ENCODE results near the gene FBXO2. TPM values are rescaled to one million over a fixed set of nuclear protein-coding genes. Genes with fewer than 3 reads are reported as not detected.
"Not testable (repeated sequence)": the region's sequence is repeated elsewhere in the genome, so short reads cannot be mapped to it uniquely, and the experiment has no call there.

The FBXO2 gene
- total RNA-seq, 1 experiment from 2014 or later, result not detected

- Histone ChIP-seq H3K36me3 (no peaks in the 10 kb centered on the region), H3K27ac (no peak overlapping the region), H3K9me3 (replicated peaks) (no peaks in the 10 kb centered on the region), H3K4me3 (no peak overlapping the region), H3K4me1 (no peaks in the 10 kb centered on the region), H3K27me3 (peaks cover 11% of the 10 kb centered on the region; the same call in 1 of the 2 replicates)
- DNase-seq, result peak in 1 of 2 experiments; percentile 23
Measured at GRCh38 chr1:11611638-11612327, 42.4 kb downstream of the FBXO2 start.

DNA sequence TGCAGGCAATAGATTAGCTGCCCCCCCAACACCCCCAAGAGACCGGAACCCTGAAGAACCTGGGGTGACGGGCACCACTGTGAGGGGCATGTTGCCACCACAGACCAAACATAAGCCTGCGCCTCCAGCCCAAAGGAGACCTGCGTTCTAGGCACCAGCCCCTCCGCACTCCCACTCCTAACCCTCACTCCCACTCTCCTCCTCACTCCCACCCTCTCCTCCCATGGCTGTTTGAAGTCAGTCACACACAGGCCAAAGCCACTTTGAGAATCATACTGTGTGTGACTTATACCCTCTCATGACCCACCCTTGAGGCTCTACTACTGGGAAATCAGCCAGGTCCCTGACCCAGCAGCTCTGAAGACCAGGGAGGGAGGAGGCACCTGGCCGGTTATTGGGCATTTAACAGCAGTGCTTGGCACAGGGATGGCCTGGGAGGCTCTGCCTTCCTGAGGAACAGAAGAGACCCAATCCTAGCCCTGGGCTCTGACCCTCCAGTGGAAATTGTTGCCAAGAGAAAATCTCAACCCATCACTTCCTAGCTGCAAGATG, 43.5 kb downstream of the FBXO2 start:
- Histone ChIP-seq H3K27ac (no peak overlapping the region), H3K9me3 (replicated peaks) (no peaks in the 10 kb centered on the region), H3K4me3 (no peak overlapping the region), H3K27me3 (peaks cover 3% of the 10 kb centered on the region; the same call in 1 of the 2 replicates), H3K36me3 (no peaks in the 10 kb centered on the region), H3K4me1 (no peaks in the 10 kb centered on the region)
- no peak for DNase-seq

GRCh38 chr1:11609378-11609777, 44.9 kb downstream of the FBXO2 start:
- not testable (repeated sequence) for H3K27ac ChIP-seq, H3K36me3 ChIP-seq

GRCh38 chr1:11608596-11609130, 45.6 kb downstream of the FBXO2 start:
- H3K9me3 ChIP-seq (replicated peaks); H3K36me3 ChIP-seq; H3K27ac ChIP-seq; H3K4me3 ChIP-seq; H3K4me1 ChIP-seq; DNase-seq; H3K27me3 ChIP-seq: not testable (repeated sequence)

More at GRCh38 chr1:11609378-11609777, 44.9 kb downstream of the FBXO2 start:
- not testable (repeated sequence) for H3K4me3 ChIP-seq; H3K9me3 ChIP-seq (replicated peaks); H3K27me3 ChIP-seq; DNase-seq; H3K4me1 ChIP-seq

- Histone ChIP-seq H3K36me3 (no peaks in the 10 kb centered on the region), H3K9me3 (replicated peaks) (no peaks in the 10 kb centered on the region), H3K4me3 (no peak overlapping the region), H3K27me3 (no peaks in the 10 kb centered on the region; the same call in 1 of the 2 replicates), H3K4me1 (no peaks in the 10 kb centered on the region), H3K27ac (no peak overlapping the region)
- no peak for DNase-seq
Measured at GRCh38 chr1:11606775-11607174, 47.5 kb downstream of the FBXO2 start.

DNA sequence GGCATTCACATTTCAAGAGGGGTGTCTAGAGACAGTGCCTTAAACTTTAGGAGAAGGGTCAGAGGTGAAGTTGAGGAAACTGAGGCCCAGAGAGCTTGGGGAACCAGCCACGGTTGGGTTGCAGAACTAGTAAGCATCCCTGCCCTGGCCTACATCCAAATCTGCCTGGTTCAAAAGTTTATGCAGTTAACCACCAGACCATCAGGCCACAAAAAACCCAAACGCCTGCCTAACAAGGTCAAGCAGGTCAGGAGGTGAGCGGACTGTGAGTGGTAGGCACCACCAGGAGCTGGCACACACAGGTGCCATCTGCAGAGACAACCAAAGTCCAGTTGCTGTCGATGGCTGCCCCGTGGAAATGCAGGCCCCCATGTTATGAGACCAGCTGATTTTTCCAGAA, 51.2 kb downstream of the FBXO2 start:
- no peak overlapping the region for H3K27ac ChIP-seq

GRCh38 chr1:11602424-11602823, 51.8 kb downstream of the FBXO2 start:
- no peak for DNase-seq
- Histone ChIP-seq H3K9me3 (replicated peaks) (no peaks in the 10 kb centered on the region), H3K4me3 (no peak overlapping the region), H3K27ac (no peak overlapping the region), H3K36me3 (no peaks in the 10 kb centered on the region), H3K4me1 (no peaks in the 10 kb centered on the region), H3K27me3 (peaks cover 2% of the 10 kb centered on the region; the same call in 1 of the 2 replicates)

More for the DNA sequence above, 51.2 kb downstream of the FBXO2 start:
- Histone ChIP-seq H3K36me3 (no peaks in the 10 kb centered on the region), H3K27me3 (peaks cover 2% of the 10 kb centered on the region; the same call in 1 of the 2 replicates), H3K4me3 (no peak overlapping the region), H3K9me3 (replicated peaks) (no peaks in the 10 kb centered on the region), H3K4me1 (no peaks in the 10 kb centered on the region)
- no peak for DNase-seq

- DNase-seq, result no peak
- Histone ChIP-seq H3K9me3 (replicated peaks) (no peaks in the 10 kb centered on the region), H3K4me3 (no peak overlapping the region), H3K27ac (no peak overlapping the region), H3K27me3 (peaks cover 2% of the 10 kb centered on the region; the same call in 1 of the 2 replicates), H3K4me1 (no peaks in the 10 kb centered on the region), H3K36me3 (no peaks in the 10 kb centered on the region)
Measured at GRCh38 chr1:11600836-11601235, 53.4 kb downstream of the FBXO2 start.

DNA sequence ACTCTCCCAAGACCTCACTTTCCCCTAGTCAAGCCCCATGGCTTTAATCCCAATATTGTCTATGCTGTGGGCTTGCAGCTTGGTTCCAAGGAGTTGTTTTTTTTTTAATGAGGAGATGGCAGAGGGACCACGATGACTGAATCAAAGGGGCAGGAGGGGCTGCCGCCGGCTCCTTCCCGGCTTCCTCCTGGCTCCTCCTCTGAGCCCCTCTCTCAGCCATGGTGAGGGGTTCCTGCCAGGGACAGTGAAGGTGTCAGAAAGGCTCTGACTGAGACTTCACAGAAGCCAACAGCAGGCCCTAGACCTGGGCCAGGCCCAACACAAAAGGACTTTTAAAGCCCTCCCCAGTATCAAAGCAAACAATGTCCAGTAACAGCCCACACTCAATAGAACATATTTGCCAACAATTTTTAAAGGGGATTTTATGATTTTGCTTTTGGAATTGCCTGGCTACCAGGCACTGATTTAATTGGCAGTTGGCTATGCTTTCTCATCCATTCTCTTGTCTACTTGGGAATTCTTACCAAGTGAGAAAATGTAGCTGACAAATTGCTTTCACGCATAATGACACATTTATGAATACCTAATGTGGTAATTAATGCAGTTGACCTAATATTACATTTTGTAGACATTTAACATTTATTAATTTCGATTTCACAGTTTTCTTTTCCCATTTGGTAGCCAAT, 54.2 kb downstream of the FBXO2 start:
- no peaks in the 10 kb centered on the region for H3K36me3 ChIP-seq
- H3K27ac ChIP-seq, result no peak overlapping the region
- no peaks in the 10 kb centered on the region for H3K4me1 ChIP-seq
- H3K27me3 ChIP-seq, result peaks cover 2% of the 10 kb centered on the region; the same call in 1 of the 2 replicates
- H3K9me3 ChIP-seq (replicated peaks), result no peaks in the 10 kb centered on the region
- DNase-seq, result no peak
- no peak overlapping the region for H3K4me3 ChIP-seq

- no peak overlapping the region for H3K4me3 ChIP-seq
- no peaks in the 10 kb centered on the region for H3K36me3 ChIP-seq
- no peak overlapping the region for H3K27ac ChIP-seq
- no peak for DNase-seq
- peaks cover 2% of the 10 kb centered on the region; the same call in 1 of the 2 replicates for H3K27me3 ChIP-seq
- H3K9me3 ChIP-seq (replicated peaks), result no peaks in the 10 kb centered on the region
- H3K4me1 ChIP-seq, result no peaks in the 10 kb centered on the region
Measured at GRCh38 chr1:11598461-11598860, 55.8 kb downstream of the FBXO2 start.

Other genes with a start within 250 kb of the FBXO2 start
- 1.9 and 2.1 TPM in 2 replicates for gene DISP3, start 175.3 kb downstream of the FBXO2 start, total RNA-seq (2014; rRNA removed; shearing (Covaris generic))
- not detected in 2 replicates for gene FBXO44, start 448 bp upstream of the FBXO2 start, total RNA-seq (2014; rRNA removed; shearing (Covaris generic))
- gene FBXO6, start 9.8 kb upstream of the FBXO2 start, total RNA-seq (2014; rRNA removed; shearing (Covaris generic)), result not detected in 2 replicates
- 172 and 174 TPM in 2 replicates for gene MAD2L2, start 26.7 kb upstream of the FBXO2 start, total RNA-seq (2014; rRNA removed; shearing (Covaris generic))
- 7.1 and 8.0 TPM in 2 replicates for gene DRAXIN, start 37.3 kb upstream of the FBXO2 start, total RNA-seq (2014; rRNA removed; shearing (Covaris generic))
- 13.0 and 16.5 TPM in 2 replicates for gene AGTRAP, start 81.7 kb upstream of the FBXO2 start, total RNA-seq (2014; rRNA removed; shearing (Covaris generic))
- gene C1orf167, start 107.8 kb upstream of the FBXO2 start, total RNA-seq (2014; rRNA removed; shearing (Covaris generic)), result not detected in 2 replicates
- gene MTHFR, start 151.5 kb upstream of the FBXO2 start, total RNA-seq (2014; rRNA removed; shearing (Covaris generic)), result 10.1 and 11.1 TPM in 2 replicates
- 10.7 and 14.2 TPM in 2 replicates for gene CLCN6, start 151.8 kb upstream of the FBXO2 start, total RNA-seq (2014; rRNA removed; shearing (Covaris generic))
- 0.61 and 1.3 TPM in 2 replicates for gene NPPA, start 193.4 kb upstream of the FBXO2 start, total RNA-seq (2014; rRNA removed; shearing (Covaris generic))
- gene NPPB, start 204.5 kb upstream of the FBXO2 start, total RNA-seq (2014; rRNA removed; shearing (Covaris generic)), result 0.67 and 0.89 TPM in 2 replicates

Measured in SJCRH30 (cell line).